Fibroblast of villous mesenchyme (primary cell): Measurements from ENCODE around the gene ATXN7. TPM values are rescaled to one million over a fixed set of nuclear protein-coding genes. Genes with fewer than 3 reads are reported as not detected.

Experiments used
- DNase-seq: peaks from one replicate; pipeline ENCODE4 v3.0.0-alpha.2; 2010; ENCODE audit warnings: low read depth
- H3K4me3 ChIP-seq: 2 replicates; pipeline ENCODE4 v1.5.1; 2011; ENCODE audit warnings: low read depth, mild to moderate bottlenecking, low read length
- CTCF ChIP-seq: IDR thresholded peaks from 2 replicates; pipeline ENCODE4 v1.5.1; 2012; ENCODE audit warnings: low read depth, mild to moderate bottlenecking, low read length; ENCODE audit not compliant: insufficient read depth
- total RNA-seq: library from RNA; depleted of rRNA; stranded (reverse); fragments of >200 nt; gene quantifications from 2 replicates; pipeline ENCODE4 v1.2.3, GENCODE V29; 2012

The ATXN7 gene
- total RNA-seq, 1 donor, result 14.7 TPM

GRCh38 chr3:63986831-63987230, 123.2 kb downstream of the ATXN7 start:
- H3K4me3 ChIP-seq, result no peak overlapping the region
- no peak for DNase-seq
- no peak for TF ChIP-seq CTCF

DNA sequence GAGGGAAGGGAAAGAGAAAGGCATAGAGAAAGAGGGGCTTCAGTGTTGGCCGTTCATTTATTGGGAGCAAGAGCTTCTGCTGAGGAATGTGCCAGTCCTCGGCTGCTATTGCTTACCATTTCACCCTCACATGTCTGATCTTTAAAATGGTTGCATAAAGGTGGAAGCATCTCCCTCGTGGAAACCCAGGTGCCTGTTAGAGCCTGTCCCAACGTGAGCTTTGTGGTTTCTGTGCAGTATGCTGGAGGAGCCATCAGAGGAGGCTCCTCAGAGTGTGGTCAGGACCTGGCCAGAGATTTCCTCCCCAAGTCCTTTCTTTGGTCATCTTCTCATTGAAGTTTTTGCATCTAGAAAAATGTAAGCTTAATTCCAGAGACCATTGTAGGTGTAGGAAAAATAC, 125.3 kb downstream of the ATXN7 start:
- no peak for TF ChIP-seq CTCF
- DNase-seq, result no peak
- no peak overlapping the region for H3K4me3 ChIP-seq

DNA sequence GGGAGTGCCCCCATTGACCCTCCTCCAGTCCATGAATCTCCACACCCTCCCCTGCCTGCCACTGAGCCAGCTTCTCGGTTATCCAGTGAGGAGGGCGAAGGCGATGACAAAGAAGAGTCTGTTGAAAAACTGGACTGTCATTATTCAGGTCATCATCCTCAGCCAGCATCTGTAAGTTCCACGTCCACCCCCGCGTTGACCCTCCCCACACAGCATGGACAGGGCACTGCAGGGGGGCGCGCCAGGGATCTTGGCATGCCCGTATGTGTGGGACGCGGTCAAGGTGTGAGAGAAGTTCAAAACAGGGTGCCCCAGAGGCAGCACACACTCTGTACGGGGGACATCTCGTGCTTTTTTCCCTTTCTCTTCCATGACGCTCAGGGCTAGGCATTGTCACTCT, 126.5 kb downstream of the ATXN7 start:
- H3K4me3 ChIP-seq, result no peak overlapping the region
- no peak for DNase-seq
- TF ChIP-seq CTCF, result no peak

DNA sequence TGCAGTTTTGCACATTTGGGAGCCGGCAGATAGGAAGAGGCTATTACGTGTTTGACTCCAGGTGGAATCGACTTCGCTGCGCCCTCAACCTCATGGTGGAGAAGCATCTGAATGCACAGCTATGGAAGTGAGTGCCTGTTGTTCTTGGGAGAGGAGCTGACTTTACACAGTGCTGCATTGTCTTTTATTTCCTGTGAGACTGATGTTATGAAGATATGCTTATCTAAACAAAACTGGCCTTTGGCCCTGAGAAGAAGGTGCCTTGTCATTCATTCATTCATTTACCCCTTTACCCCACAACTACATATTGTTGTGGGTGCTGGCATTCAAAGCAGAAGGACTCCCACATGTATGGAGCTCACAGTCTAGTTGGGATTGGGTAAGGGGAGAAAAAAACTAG, 127.1 kb downstream of the ATXN7 start:
- no peak for TF ChIP-seq CTCF
- DNase-seq, result no peak

DNA sequence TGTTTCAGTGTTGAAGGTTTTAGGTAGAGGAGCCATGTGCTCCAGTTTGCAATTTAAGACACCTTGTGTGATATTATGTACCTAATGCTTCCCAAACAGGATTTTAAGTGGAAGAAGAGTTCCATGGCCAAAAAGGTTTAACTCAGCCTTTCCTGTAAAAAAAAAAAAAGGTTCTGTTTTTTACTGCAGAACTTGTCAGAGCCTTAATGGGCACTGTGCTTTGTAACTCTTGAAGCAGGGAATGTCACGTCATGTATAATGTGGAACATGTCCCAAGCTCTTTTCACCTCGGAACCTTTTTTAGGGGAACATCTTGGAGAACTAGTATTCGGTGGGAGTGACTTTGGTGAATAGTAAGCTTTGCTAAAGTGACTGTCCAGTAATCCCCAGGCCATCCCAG, 128.0 kb downstream of the ATXN7 start:
- H3K4me3 ChIP-seq, result no peak overlapping the region
- no peak for DNase-seq
- TF ChIP-seq CTCF, result no peak

More for the DNA sequence above, 127.1 kb downstream of the ATXN7 start:
- H3K4me3 ChIP-seq, result no peak overlapping the region

DNA sequence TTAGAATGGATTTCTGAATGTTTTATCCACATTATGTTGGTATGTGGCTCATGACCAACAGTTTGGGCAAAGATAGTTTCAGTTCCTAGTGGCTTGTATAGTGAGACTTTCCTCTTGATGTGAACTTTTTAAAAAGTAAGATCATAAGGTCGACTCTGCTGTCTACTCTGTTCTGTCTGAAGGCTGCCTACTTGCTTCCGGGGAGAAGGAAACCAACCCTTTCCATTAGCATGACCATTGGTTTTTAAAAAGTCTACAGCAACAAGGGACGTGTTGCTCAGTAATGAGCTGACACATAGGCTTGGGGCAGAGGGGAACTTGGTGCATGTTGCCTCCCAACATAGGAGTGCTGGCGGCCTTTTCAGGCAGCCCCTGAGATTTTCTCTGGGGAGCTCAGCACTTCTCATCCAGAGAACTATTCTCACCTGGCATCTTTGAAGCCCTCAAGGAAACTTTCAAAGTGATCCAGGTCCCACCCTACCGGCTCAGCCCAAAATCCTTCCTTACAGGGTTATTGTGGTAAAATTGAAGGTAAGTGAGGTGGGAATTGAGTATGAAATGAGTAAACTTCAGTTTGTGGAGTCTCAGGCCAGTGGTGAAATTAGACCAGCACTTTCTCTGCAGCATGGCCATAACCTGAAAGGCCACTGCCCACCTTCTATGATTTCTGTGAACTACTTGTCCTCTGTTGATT, 129.0 kb downstream of the ATXN7 start:
- TF ChIP-seq CTCF, result no peak
- DNase-seq, result no peak
- no peak overlapping the region for H3K4me3 ChIP-seq

DNA sequence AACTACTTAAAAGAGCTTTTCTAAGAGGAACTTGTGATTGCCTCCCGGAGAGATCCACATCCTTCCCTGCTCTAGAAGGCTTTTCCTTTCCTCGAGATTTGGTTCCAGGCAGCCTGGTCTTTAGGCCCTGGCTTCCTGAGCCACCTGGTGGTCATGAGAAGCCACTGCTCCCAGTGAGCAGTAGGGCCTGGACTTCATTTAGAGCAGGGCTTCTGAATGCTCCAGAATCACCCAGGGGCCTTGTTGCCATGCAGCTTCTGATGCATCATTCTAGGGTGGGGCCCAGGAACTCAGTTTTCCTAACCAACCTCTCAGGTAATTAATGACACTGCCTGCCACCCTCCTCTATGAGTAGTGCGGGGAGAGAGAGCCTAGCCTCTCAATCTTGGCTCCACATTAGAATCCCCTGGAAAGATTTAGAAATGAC, 130.0 kb downstream of the ATXN7 start:
- TF ChIP-seq CTCF, result peak; percentile 98
- no peak overlapping the region for H3K4me3 ChIP-seq
- peak; percentile 83 for DNase-seq
